ENCODE data around the gene CCDC63.

DNA sequence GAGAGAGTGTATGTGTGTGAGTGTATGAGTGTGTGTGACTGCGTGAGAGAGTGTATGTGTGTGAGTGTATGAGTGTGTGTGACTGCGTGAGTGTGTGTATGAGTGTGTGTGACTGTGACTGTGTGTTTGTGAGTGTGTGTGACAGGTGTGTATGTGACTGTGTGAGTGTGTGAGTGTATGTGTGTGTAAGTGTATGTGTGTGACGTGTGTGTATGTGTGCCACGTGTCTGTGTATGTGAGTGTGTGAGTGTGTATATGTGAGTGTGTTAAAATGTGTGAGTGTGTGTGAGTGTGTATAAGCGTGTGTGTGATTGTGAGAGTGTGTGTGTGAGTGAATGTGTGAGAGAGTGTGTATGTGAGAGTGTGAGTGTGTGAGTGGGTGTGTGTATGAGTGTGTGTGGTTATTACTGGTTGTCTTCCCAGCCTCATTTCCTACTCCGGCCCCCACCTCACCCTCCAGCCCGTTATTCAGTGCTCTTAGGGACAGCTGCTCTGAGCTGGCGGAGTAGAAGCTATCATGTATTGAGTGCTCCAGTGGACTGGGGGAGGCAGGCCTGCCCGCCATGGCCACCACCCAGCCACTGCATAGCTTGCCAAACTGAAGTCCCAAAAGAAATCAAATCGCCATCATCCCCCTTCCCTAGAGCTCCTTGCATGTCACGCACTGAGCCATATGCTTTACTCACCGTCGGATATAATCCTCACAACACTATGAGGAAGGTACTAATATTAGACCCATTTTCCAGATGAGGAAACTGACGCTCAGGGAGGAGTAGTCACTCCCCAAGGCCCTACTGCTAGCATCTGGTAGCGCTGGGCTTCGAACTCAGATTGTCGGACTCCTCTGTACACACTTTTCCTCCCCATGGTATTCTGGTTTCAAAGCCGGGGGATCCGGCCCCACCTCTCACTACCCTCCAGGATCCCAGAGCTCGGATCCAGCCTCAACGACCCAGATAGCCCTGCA lies 83.8 kb downstream of the CCDC63 start:
- TF ChIP-seq, protein P1, sequence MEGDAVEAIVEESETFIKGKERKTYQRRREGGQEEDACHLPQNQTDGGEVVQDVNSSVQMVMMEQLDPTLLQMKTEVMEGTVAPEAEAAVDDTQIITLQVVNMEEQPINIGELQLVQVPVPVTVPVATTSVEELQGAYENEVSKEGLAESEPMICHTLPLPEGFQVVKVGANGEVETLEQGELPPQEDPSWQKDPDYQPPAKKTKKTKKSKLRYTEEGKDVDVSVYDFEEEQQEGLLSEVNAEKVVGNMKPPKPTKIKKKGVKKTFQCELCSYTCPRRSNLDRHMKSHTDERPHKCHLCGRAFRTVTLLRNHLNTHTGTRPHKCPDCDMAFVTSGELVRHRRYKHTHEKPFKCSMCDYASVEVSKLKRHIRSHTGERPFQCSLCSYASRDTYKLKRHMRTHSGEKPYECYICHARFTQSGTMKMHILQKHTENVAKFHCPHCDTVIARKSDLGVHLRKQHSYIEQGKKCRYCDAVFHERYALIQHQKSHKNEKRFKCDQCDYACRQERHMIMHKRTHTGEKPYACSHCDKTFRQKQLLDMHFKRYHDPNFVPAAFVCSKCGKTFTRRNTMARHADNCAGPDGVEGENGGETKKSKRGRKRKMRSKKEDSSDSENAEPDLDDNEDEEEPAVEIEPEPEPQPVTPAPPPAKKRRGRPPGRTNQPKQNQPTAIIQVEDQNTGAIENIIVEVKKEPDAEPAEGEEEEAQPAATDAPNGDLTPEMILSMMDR (conservative IDR thresholded peaks at IDR 0.05), result no peak
- no peak for TF ChIP-seq ZFX (IDR thresholded peaks at IDR 0.05)

Measured in C4-2B (cell line).